Stimulated activated CD8-positive, alpha-beta memory T cell treated with anti-CD3 and anti-CD28 coated beads, Interleukin-4, amount 100 ng/mL, for 1 hour (primary cell): ENCODE measurements around the gene ALKBH2.
A peak's percentile ranks its signal among the peaks of the same experiment; 100 is the strongest.

Source experiments
- DNase-seq, 2 donors: peaks; one replicate each; pipeline ENCODE4 v3.0.0-alpha.2; 2020; ENCODE audit warnings: low read depth in 2 of 2, low spot score in 1 of 2

Gene ALKBH2

DNA sequence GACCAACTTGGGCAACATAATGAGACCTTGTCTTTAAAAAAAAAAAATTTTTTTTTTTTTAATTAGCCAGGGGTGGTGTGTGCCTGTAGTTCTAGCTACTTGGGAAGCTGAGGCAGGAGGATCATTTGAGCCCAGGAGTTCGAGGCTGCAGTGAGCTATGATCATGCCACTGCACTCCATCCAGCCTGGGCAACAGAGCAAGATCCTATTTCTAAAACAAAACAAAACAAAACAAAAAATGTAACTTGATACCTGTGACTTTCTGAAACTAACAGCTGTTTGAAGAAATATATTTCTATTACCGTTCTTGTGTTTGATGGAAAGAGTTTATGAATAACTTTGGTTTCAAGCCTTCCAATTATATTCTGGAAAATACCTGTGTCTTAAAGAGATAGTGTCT, 21.4 kb upstream of the ALKBH2 start:
- no peak for DNase-seq

DNA sequence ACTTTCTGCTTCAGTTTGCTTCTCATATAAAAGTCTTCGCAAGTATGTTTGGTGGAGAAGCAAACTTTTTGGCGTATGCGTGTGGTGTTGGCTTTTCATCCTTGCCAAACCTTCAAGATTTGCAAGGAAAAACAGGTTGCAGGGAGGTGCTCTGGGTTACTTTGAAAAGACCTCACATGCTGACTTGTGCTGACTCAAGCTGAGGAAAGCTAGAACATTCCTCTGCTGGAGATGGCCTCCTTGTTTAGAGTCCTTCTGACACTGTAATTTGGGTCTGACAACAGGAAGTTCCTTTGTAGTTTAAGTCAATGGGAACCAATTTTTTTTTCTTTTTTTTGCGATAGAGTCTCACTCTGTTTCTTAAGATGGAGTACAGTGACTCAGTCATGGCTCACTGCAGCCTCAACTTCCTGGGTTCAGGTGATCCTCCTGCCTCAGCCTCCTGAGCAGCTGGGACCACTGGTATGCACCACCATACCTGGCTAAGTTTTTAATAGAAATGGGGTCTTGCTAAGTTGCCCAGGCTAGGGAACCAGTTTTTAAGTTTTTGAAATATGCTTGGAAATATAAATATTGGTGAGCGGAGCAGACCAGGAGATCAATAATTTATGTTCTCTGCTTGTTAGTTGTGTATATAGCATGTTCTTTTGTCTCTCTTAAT, 20.5 kb upstream of the ALKBH2 start:
- no peak for DNase-seq

GRCh38 chr12:109112720-109113465, 19.6 kb upstream of the ALKBH2 start:
- no peak for DNase-seq

DNA sequence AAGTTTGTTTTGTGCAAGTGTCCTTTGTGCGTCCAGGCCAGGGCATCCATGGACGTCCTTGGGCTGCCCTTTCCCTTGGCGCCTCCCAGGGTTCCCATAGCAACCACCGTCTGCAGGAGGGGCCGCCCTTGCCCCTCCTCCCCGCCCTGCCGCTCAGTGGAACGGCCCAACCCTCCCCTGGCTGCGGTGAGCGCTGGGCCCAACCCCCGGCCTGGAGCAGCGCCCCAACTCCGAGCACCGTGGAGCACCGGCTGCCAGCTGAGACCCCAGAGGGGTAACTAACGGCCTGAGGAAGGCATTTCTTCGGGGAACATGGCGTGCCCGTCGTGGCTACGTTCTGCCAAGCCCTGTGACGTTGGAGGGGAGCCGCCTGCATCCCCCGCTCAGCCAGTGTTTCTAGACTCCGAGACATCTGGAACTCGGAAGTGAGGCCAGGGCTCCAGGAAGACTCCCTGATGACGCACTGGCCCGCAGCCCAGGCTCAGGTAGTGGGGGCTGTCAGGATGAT, 17.8 kb upstream of the ALKBH2 start:
- DNase-seq = peak in 1 of 2 donors; percentile 5

DNA sequence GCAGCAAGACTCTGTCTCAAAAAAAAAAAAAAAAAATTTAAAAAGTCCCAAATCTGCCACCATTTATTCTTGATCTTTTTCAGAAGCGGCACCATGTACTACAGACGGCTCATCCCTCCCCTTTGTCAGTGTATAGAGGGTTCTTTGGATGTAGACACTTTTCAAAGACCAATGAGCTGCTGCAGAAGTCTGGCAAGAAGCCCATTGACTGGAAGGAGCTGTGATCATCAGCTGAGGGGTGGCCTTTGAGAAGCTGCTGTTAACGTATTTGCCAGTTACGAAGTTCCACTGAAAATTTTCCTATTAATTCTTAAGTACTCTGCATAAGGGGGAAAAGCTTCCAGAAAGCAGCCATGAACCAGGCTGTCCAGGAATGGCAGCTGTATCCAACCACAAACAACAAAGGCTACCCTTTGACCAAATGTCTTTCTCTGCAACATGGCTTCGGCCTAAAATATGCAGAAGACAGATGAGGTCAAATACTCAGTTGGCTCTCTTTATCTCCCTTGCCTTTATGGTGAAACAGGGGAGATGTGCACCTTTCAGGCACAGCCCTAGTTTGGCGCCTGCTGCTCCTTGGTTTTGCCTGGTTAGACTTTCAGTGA, 16.6 kb upstream of the ALKBH2 start:
- DNase-seq = no peak

- DNase-seq = no peak
Measured at GRCh38 chr12:109105176-109105575, 11.9 kb upstream of the ALKBH2 start.

- no peak for DNase-seq
Measured at GRCh38 chr12:109102491-109102890, 9.2 kb upstream of the ALKBH2 start.

DNA sequence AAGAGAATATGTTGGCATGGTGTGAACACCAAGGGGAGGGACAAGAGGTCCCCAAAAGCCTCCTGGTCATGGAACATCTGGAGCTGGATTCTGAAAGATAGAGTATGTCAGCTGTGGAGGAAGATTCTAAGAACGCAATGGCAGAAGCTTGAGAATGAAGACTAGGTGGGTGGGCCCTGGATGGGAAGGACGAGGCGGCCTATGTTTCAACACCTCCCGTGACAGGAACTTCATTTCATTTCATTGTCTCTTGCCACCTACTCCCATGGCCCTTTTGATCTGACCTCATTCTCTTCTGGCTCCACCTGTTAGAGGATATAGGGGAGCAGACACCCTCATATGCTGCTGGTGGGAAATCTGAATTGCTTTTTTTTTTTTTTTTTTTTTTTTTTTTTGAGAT, 7.5 kb upstream of the ALKBH2 start:
- no peak for DNase-seq

DNA sequence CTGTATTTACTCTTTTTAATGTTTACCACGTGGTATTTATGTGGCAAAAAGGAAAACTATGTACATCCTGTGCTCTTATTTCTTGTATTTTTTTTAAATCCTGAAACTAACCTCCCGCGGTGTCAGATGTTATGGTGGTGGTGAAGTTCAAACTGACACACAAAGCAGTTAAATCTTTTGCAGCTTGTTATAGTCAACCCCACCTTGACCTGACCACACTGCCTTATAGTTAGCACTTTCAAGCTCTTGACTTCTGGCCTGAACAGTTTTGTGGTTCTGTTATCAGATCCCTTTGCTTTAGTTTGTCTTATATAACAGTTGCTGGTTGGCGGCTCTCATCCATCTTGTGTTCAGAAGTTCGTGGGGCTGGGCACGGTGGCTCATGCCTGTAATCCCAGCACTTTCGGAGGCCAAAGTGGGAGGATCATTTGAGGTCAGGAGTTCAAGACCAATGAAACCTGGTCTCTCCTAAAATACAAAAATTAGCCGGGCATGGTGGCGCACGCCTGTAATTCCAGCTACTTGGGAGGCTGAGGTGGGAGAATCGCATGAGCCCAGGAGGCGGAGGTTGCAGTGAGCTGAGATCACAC, 6.3 kb upstream of the ALKBH2 start:
- no peak for DNase-seq

DNA sequence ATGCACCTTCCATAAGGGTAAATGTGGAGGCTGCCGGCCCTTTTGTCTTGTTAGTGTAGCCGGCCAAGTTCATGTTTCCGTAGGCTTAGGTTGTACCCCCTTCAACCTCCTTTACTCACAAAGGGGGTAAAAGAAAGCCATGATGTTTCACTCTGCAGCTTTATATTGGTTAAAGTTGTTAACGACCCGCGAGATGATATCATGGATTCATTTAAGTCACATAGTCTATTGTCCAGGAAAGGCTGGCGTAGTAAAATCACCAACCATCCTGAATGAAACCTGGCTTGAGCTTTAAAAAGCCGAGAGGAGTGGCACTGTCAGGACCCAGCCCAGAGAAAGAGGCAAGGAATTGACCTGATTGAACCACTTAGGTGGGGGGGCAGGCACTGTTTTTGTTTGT, 5.4 kb upstream of the ALKBH2 start:
- no peak for DNase-seq

- DNase-seq = peak in 1 of 2 donors; percentile 9
Measured at GRCh38 chr12:109098183-109098604, 4.9 kb upstream of the ALKBH2 start.

DNA sequence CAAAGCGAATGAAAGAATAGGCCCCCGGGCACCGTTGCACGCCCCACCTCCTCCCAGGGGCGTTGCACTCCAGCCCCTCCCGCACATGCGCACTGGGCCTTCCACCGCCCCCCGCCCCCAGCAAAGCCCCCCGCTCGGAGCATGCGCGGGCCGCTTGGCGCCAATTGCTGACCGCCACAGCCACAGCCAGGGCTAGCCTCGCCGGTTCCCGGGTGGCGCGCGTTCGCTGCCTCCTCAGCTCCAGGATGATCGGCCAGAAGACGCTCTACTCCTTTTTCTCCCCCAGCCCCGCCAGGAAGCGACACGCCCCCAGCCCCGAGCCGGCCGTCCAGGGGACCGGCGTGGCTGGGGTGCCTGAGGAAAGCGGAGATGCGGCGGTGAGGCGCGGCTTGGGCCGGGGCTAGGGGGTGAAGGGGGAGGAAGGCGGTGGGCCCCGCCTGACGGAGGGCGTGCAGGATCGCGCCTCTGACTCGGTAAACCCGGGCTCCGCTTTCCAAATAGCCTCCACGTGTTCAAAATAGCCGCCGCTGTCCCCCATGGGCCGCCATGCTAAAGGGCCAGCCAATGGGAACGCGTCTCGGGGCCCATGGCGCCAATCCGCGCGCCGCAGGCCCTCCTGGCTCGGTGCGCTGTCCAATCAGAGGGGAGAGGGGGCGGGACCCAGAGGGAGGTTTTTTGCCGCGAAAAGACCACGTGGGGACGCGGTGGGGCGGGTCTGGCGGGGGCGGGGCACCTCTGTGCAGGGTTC, 4.3 kb upstream of the ALKBH2 start, which contains the start of gene UNG:
TSS of gene UNG (plus strand) at position 163 of the 748 bp plus-strand sequence. CDS start at position 246, 83 bp downstream.
- peak; percentile 93 for DNase-seq

DNA sequence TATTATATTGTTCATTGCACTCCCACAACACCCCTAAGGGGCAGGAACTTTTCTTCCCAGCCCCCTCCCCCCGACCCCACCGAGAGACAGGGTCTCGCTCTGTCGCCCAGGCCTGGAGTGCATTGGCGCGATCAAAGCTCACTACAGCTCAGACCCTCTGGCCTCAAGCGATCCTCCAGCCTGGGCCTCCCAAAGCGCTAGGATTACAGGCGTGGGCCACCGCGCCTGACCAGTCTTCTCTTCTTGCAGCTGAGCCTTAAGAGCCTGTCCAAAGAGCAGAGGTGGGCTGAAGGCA, 3.8 kb upstream of the ALKBH2 start:
- no peak for DNase-seq

- no peak for DNase-seq
Measured at GRCh38 chr12:109092497-109093021, 713 bp downstream of the ALKBH2 start.

GRCh38 chr12:109089683-109090082, 3.6 kb downstream of the ALKBH2 start:
- DNase-seq = no peak

GRCh38 chr12:109088818-109089217, 4.5 kb downstream of the ALKBH2 start:
- no peak for DNase-seq

GRCh38 chr12:109087250-109087649, 6.0 kb downstream of the ALKBH2 start:
- DNase-seq = no peak

GRCh38 chr12:109085590-109085989, 7.7 kb downstream of the ALKBH2 start:
- no peak for DNase-seq

DNA sequence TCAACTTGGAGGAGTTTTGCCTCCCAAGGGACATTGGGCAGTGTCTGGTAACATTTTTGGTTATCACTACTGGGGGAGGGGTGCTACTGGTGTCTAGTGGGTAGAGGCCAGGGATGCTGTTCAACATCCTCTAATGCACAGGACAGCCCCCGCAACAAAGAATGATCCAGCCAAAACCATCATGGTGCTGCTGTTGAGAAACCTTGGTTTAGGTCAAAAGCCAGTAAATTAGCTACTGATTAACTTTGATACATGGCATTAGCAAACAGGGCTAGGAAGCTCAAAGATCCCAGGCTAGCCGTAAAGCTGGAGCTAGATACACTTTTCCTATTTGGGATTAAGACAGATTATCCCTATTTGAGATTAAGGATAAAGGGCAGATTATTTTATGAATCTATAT, 8.8 kb downstream of the ALKBH2 start:
- no peak for DNase-seq

- DNase-seq = no peak
Measured at GRCh38 chr12:109082751-109083150, 10.5 kb downstream of the ALKBH2 start.

GRCh38 chr12:109074866-109075265, 18.4 kb downstream of the ALKBH2 start:
- no peak for DNase-seq
